ENCODE measurements around the gene GRIP1. TPM values are rescaled to one million over a fixed set of nuclear protein-coding genes. Genes with fewer than 3 reads are reported as not detected.

Gene GRIP1
- total and polyA plus RNA-seq, 9 donors = 0.36 to 10.1 (median 3.9) TPM

GRCh38 chr12:66329941-66330340 is 348.9 kb downstream of the GRIP1 start:
- Histone ChIP-seq H3K27me3 (no peaks in the 10 kb centered on the region), H3K4me3 (no peak overlapping the region), H3K4me1 (ENCODE audit: insufficient read depth) (no peaks in the 10 kb centered on the region), H3K27ac (no peak overlapping the region), H3K36me3 (no peaks in the 10 kb centered on the region), H3K9me3 (no peaks in the 10 kb centered on the region)
- intact Hi-C loops (cut with DNase I) = no loop called here
- TF ChIP-seq CTCF (IDR thresholded peaks at IDR 0.05) (no peak), POLR2A (IDR thresholded peaks at IDR 0.05) (no peak), EP300 (IDR thresholded peaks at IDR 0.05) (no peak)
- 81 to 84% (median 81%) methylated on average over 5 of the region's 5 CpGs for WGBS, 3 donors
- no peak for DNase-seq

DNA sequence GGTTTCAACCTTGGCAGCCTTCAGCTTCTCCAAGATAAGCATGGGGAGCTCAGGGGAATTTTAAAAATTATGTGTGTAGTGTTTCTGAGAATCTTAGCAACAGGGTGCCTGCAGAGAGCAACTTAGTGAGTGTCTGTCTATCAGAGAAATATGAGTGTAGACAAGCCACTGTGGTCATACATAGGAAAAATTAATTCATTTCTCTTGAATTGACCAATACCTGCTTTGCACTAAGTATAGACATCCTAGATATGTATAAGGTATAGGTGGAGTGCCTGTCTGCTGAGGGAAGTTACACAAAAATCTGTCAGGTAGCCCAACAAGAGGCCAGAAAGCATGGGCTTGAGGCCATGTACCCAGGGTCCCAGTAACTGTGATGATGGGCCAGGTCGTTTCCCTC is 355.9 kb downstream of the GRIP1 start:
- no peak overlapping the region for H3K4me3 ChIP-seq
- no peak overlapping the region for H3K27ac ChIP-seq
- WGBS, 3 donors = 91 to 100% (median 97%) methylated on average over 1 of the region's 1 CpG
- TF ChIP-seq CTCF (IDR thresholded peaks at IDR 0.05) = no peak
- no peaks in the 10 kb centered on the region for H3K36me3 ChIP-seq
- H3K9me3 ChIP-seq = no peaks in the 10 kb centered on the region
- no peaks in the 10 kb centered on the region for H3K27me3 ChIP-seq
- DNase-seq = no peak
- intact Hi-C loops (cut with DNase I) = no loop called here
- no peaks in the 10 kb centered on the region for H3K4me1 ChIP-seq (ENCODE audit: insufficient read depth)

DNA sequence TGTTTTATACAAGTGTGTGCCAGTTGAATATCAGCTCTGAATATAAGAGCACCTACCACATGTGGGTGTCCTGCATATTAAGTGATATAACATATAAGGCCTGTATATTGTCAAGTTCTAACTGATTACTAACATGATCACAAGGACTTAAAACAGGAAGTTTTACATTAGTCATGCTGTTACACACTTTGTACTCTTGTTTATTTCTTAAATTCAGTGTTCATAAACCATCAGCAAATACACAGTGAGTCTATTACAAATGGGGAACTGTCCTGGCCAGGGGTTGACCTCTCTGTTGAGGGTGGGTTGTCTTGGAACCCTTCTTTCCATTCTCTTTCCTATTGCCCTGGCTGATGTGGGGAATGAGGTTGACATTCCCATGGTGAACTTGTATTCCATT is 357.4 kb downstream of the GRIP1 start:
- no peaks in the 10 kb centered on the region for H3K4me1 ChIP-seq (ENCODE audit: insufficient read depth)
- no peaks in the 10 kb centered on the region for H3K27me3 ChIP-seq
- DNase-seq = no peak
- no peak overlapping the region for H3K27ac ChIP-seq
- intact Hi-C loops (cut with DNase I) = no loop called here
- no peaks in the 10 kb centered on the region for H3K36me3 ChIP-seq
- no peak overlapping the region for H3K4me3 ChIP-seq
- TF ChIP-seq POLR2A (IDR thresholded peaks at IDR 0.05) = no peak
- no peak for TF ChIP-seq CTCF (IDR thresholded peaks at IDR 0.05)
- TF ChIP-seq EP300 (IDR thresholded peaks at IDR 0.05) = no peak
- no peaks in the 10 kb centered on the region for H3K9me3 ChIP-seq

DNA sequence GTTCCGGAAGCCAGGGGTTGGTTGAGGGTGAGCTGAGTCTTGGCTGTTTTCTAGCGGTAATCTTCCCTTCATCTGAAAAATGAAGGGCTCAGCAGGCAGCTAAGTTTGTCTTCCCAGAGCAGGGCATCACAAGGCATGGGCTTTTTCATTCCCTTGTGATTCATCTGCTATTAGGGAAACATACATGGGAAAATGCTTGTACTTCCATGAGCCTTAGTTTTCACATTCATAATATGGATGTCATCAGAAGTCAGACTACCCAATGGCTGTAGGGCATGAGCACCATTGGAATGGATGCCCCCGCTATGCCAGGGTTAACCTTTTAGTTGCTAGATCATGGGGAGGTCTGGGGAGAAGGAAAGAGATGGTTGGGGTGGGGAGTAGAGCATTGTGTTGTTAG is 357.9 kb downstream of the GRIP1 start:
- DNase-seq = no peak
- no peaks in the 10 kb centered on the region for H3K36me3 ChIP-seq
- no peak overlapping the region for H3K4me3 ChIP-seq
- no peaks in the 10 kb centered on the region for H3K4me1 ChIP-seq (ENCODE audit: insufficient read depth)
- TF ChIP-seq EP300 (IDR thresholded peaks at IDR 0.05) = no peak
- no peak for TF ChIP-seq POLR2A (IDR thresholded peaks at IDR 0.05)
- no peak for TF ChIP-seq CTCF (IDR thresholded peaks at IDR 0.05)
- H3K27me3 ChIP-seq = no peaks in the 10 kb centered on the region
- intact Hi-C loops (cut with DNase I) = no loop called here
- H3K9me3 ChIP-seq = no peaks in the 10 kb centered on the region
- 95 to 97% (median 97%) methylated on average over 3 of the region's 3 CpGs for WGBS, 3 donors
- no peak overlapping the region for H3K27ac ChIP-seq

All from ovary (tissue), 9 donors.